Measurements from ENCODE around the gene ARHGAP28.

DNA sequence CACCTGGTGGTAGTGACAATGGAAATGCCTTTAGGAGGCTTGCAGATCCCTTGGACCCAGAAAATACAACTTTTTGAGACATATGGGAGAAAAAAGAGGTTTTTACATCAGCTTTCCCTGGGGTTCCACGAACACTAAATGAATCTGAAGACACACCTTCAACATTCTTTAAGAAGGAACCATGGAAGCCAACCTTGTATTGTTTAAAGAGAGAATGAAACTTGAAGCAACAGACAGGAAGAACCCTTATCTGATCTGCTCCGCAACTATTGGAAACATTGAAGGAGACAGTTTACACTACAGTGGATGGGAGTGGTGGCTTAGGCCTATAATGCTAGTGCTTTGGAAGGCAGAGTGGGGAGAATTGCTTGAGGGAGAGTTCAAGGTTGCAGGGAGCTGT is 197.6 kb downstream of the ARHGAP28 start:
- TF ChIP-seq POLR2AphosphoS5 (IDR thresholded peaks at IDR 0.05) (no peak), EP300 (conservative IDR thresholded peaks at IDR 0.05; ENCODE audit: poor library complexity, severe bottlenecking) (no peak), TAF1 (IDR thresholded peaks at IDR 0.05; ENCODE audit: low read depth) (no peak), SMC3 (conservative IDR thresholded peaks at IDR 0.05; ENCODE audit: poor library complexity) (no peak), EZH2 (IDR thresholded peaks at IDR 0.05; ENCODE audit: borderline replicate concordance, insufficient read depth, low read length, poor library complexity, severe bottlenecking) (no peak), RAD21 (conservative IDR thresholded peaks at IDR 0.05) (no peak), MXI1 (conservative IDR thresholded peaks at IDR 0.05; ENCODE audit: poor library complexity, severe bottlenecking) (no peak)
- TF ChIP-seq, protein P1, sequence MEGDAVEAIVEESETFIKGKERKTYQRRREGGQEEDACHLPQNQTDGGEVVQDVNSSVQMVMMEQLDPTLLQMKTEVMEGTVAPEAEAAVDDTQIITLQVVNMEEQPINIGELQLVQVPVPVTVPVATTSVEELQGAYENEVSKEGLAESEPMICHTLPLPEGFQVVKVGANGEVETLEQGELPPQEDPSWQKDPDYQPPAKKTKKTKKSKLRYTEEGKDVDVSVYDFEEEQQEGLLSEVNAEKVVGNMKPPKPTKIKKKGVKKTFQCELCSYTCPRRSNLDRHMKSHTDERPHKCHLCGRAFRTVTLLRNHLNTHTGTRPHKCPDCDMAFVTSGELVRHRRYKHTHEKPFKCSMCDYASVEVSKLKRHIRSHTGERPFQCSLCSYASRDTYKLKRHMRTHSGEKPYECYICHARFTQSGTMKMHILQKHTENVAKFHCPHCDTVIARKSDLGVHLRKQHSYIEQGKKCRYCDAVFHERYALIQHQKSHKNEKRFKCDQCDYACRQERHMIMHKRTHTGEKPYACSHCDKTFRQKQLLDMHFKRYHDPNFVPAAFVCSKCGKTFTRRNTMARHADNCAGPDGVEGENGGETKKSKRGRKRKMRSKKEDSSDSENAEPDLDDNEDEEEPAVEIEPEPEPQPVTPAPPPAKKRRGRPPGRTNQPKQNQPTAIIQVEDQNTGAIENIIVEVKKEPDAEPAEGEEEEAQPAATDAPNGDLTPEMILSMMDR (IDR thresholded peaks at IDR 0.05; ENCODE audit: poor library complexity, severe bottlenecking) = no peak
- TF ChIP-seq, protein P2, sequence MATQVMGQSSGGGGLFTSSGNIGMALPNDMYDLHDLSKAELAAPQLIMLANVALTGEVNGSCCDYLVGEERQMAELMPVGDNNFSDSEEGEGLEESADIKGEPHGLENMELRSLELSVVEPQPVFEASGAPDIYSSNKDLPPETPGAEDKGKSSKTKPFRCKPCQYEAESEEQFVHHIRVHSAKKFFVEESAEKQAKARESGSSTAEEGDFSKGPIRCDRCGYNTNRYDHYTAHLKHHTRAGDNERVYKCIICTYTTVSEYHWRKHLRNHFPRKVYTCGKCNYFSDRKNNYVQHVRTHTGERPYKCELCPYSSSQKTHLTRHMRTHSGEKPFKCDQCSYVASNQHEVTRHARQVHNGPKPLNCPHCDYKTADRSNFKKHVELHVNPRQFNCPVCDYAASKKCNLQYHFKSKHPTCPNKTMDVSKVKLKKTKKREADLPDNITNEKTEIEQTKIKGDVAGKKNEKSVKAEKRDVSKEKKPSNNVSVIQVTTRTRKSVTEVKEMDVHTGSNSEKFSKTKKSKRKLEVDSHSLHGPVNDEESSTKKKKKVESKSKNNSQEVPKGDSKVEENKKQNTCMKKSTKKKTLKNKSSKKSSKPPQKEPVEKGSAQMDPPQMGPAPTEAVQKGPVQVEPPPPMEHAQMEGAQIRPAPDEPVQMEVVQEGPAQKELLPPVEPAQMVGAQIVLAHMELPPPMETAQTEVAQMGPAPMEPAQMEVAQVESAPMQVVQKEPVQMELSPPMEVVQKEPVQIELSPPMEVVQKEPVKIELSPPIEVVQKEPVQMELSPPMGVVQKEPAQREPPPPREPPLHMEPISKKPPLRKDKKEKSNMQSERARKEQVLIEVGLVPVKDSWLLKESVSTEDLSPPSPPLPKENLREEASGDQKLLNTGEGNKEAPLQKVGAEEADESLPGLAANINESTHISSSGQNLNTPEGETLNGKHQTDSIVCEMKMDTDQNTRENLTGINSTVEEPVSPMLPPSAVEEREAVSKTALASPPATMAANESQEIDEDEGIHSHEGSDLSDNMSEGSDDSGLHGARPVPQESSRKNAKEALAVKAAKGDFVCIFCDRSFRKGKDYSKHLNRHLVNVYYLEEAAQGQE (IDR thresholded peaks at IDR 0.05; ENCODE audit: borderline replicate concordance) = no peak

Measured in neural cell (in vitro differentiated cells).